Measurements from ENCODE around the gene AJAP1.

DNA sequence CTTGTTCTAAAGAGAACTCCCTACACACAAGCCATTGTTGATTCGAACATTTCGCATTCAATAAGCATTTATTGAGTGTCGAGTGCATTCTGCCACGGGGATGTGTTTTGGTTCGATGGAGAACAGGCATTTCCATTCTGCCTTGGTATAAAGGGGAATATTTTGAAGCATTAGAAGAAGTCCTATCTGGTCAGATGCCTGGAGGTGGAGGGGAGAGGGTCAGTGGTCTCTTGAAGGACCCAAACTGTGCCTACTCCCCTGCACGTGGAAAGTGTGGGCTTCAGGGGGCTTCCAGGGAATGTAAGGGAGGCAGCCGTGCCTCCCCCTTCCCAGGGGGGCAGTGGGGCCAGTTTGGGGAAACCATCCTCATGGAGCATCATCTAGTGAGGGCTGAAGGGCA is 8.3 kb downstream of the AJAP1 start:
- TF ChIP-seq, protein P1, sequence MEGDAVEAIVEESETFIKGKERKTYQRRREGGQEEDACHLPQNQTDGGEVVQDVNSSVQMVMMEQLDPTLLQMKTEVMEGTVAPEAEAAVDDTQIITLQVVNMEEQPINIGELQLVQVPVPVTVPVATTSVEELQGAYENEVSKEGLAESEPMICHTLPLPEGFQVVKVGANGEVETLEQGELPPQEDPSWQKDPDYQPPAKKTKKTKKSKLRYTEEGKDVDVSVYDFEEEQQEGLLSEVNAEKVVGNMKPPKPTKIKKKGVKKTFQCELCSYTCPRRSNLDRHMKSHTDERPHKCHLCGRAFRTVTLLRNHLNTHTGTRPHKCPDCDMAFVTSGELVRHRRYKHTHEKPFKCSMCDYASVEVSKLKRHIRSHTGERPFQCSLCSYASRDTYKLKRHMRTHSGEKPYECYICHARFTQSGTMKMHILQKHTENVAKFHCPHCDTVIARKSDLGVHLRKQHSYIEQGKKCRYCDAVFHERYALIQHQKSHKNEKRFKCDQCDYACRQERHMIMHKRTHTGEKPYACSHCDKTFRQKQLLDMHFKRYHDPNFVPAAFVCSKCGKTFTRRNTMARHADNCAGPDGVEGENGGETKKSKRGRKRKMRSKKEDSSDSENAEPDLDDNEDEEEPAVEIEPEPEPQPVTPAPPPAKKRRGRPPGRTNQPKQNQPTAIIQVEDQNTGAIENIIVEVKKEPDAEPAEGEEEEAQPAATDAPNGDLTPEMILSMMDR (IDR thresholded peaks at IDR 0.05): no peak
- no peak for TF ChIP-seq POLR2AphosphoS5 (IDR thresholded peaks at IDR 0.05)

Measured in breast epithelium (tissue), 3 donors.